ENCODE results near the gene UROD. TPM values are rescaled to one million over a fixed set of nuclear protein-coding genes. Genes with fewer than 3 reads are reported as not detected.

Gene UROD
- 85.9 and 92.1 TPM in 2 replicates for total RNA-seq

GRCh38 chr1:45011837-45012638, at the start of gene UROD:
UROD (plus strand) TSS chr1:45012254; CDS start chr1:45012266, 12 bp downstream.

GRCh38 chr1:45010855-45011811, 921 bp upstream of the UROD start, which contains the start of gene HECTD3:
HECTD3 (minus strand) TSS chr1:45011324; CDS start chr1:45011257, 67 bp downstream.

Other genes starting within 250 kb of the UROD start
- 2,641 and 2,737 TPM in 2 replicates for gene RPS8, start 236.7 kb upstream of the UROD start, total RNA-seq
- 0.05 and 0.07 TPM in 2 replicates for gene BEST4, start 224.1 kb upstream of the UROD start, total RNA-seq
- gene PLK3, start 211.9 kb upstream of the UROD start, total RNA-seq, result 35.7 and 40.8 TPM in 2 replicates
- not detected in 2 replicates for gene DYNLT4, start 204.9 kb upstream of the UROD start, total RNA-seq
- gene BTBD19, start 203.7 kb upstream of the UROD start, total RNA-seq, result 0.84 and 1.2 TPM in 2 replicates
- not detected in 2 replicates for gene PTCH2, start 169.0 kb upstream of the UROD start, total RNA-seq
- 29.9 and 38.3 TPM in 2 replicates for gene EIF2B3, start 25.7 kb upstream of the UROD start, total RNA-seq
- gene HECTD3, start 930 bp upstream of the UROD start, total RNA-seq, result 22.2 and 22.4 TPM in 2 replicates
- 0.05 and 0.07 TPM in 2 replicates for gene ZSWIM5, start 194.4 kb downstream of the UROD start, total RNA-seq